Body of pancreas (tissue), 4 donors: ENCODE measurements around the gene CTDSP2. TPM values are rescaled to one million over a fixed set of nuclear protein-coding genes. Genes with fewer than 3 reads are reported as not detected.

Experiments used
- ATAC-seq: fragments of 150-250 bp; one replicate; pipeline ENCODE4 v1.9.1; 2016
- DNase-seq, 4 donors: peaks; one replicate each; pipeline ENCODE4 v3.0.0-alpha.2; 2019
- H3K27ac ChIP-seq, 4 donors: fragments of 200-600 bp; sonication (generic); 1 replicate in 3 of 4; 2 replicates in 1 of 4; pipeline versions ENCODE4 v1.5.1 to v1.6.1; 2016 to 2019; ENCODE audit warnings: mild to moderate bottlenecking in 1 of 4, mixed read lengths in 1 of 4, moderate library complexity in 1 of 4
- H3K27me3 ChIP-seq, 2 donors: fragments of 200-600 bp; sonication (generic); one replicate each; pipeline ENCODE4 v1.6.0; 2016; ENCODE audit warnings: mild to moderate bottlenecking in 1 of 2
- H3K36me3 ChIP-seq, 2 donors: fragments of 200-600 bp; sonication (generic); replicated peaks in 1 of 2; 2 replicates each; pipeline ENCODE4 v1.5.1; 2016; ENCODE audit warnings: low read depth in 2 of 2; ENCODE audit not compliant: insufficient read depth in 1 of 2
- H3K4me1 ChIP-seq: fragments of 200-600 bp; sonication (generic); one replicate; pipeline ENCODE4 v1.6.0; 2016
- H3K4me3 ChIP-seq, 2 donors: fragments of 200-600 bp; sonication (generic); 1 replicate in 1 of 2; 2 replicates in 1 of 2; pipeline ENCODE4 v1.5.1; 2016 to 2019
- H3K9me3 ChIP-seq, 3 donors: fragments of 200-600 bp; sonication (generic); 1 replicate in 2 of 3; 2 replicates in 1 of 3; pipeline ENCODE4 v1.5.1; 2016
- CTCF ChIP-seq, 7 experiments: fragments of 450-650 bp in 4 of 7; fragments of 200-600 bp in 3 of 7; sonication (generic) in 3 of 7; IDR thresholded peaks; one replicate each; pipeline ENCODE4 v1.5.1; 2016 to 2019; ENCODE audit warnings: antibody characterized with exemption in 7 of 7
- POLR2A ChIP-seq, 3 donors: fragments of 450-650 bp; IDR thresholded peaks; one replicate each; pipeline ENCODE4 v1.6.1; 2016; ENCODE audit warnings: antibody characterized with exemption in 3 of 3, mild to moderate bottlenecking in 2 of 3
- WGBS, 2 donors: methylation state at CpG; one replicate each; pipeline ENCODE4 v1.1.5; 2017; 5-methylcytosine and 5-hydroxymethylcytosine counted together
- intact Hi-C: fragments of 100-400 bp; cut with DNase I; formaldehyde crosslinking; loops from one replicate; pipeline ENCODE4 v1.15.1; 2023
- total RNA-seq, 2 donors: library from RNA; depleted of rRNA; stranded (reverse); fragments of >200 nt; gene quantifications; one replicate each; pipeline ENCODE4 v1.1.0, GENCODE V29; 2016

The CTDSP2 gene
- total RNA-seq, 2 donors from 2014 or later, result 82.1 to 125 TPM

GRCh38 chr12:57817261-57817989 lies 29.1 kb downstream of the CTDSP2 start:
- ATAC-seq, result no peak
- no peaks in the 10 kb centered on the region for H3K4me1 ChIP-seq
- WGBS, 2 donors, result 83 to 88% methylated on average over 8 of the region's 8 CpGs
- no peaks in the 10 kb centered on the region for H3K27me3 ChIP-seq
- H3K36me3 ChIP-seq, result peaks cover 0 to 10% of the 10 kb centered on the region in 2 donors
- DNase-seq, result no peak
- no peaks in the 10 kb centered on the region for H3K9me3 ChIP-seq
- no peak overlapping the region for H3K4me3 ChIP-seq
- intact Hi-C loops, result no loop called here
- TF ChIP-seq CTCF (IDR thresholded peaks at IDR 0.05) (no peak), POLR2A (IDR thresholded peaks at IDR 0.05) (no peak)
- H3K27ac ChIP-seq, result no peak overlapping the region

GRCh38 chr12:57816855-57817151 lies 29.7 kb downstream of the CTDSP2 start:
- DNase-seq (peak in 1 of 4 donors; percentile 54), ATAC-seq (peak; percentile 14)
- no peak for TF ChIP-seq POLR2A (IDR thresholded peaks at IDR 0.05)
- Histone ChIP-seq H3K36me3 (peaks cover 0 to 7% of the 10 kb centered on the region in 2 donors), H3K4me3 (no peak overlapping the region), H3K9me3 (no peaks in the 10 kb centered on the region), H3K27me3 (no peaks in the 10 kb centered on the region), H3K4me1 (no peaks in the 10 kb centered on the region), H3K27ac (no peak overlapping the region)
- WGBS, 2 donors, result 57 to 67% methylated on average over 5 of the region's 5 CpGs
- intact Hi-C loops, result no loop called here

- no peak overlapping the region for H3K4me3 ChIP-seq
- no peaks in the 10 kb centered on the region for H3K9me3 ChIP-seq
- peaks cover 0 to 3% of the 10 kb centered on the region in 2 donors for H3K36me3 ChIP-seq
- DNase-seq (no peak), ATAC-seq (no peak)
- H3K27ac ChIP-seq, result no peak overlapping the region
- H3K4me1 ChIP-seq, result no peaks in the 10 kb centered on the region
- intact Hi-C loops, result no loop called here
- no peak for TF ChIP-seq CTCF (IDR thresholded peaks at IDR 0.05)
- no peak for TF ChIP-seq POLR2A (IDR thresholded peaks at IDR 0.05)
- 21 to 22% methylated on average over 3 of the region's 3 CpGs for WGBS, 2 donors
- H3K27me3 ChIP-seq, result no peaks in the 10 kb centered on the region
Measured at GRCh38 chr12:57816001-57816854, 30.3 kb downstream of the CTDSP2 start.

DNA sequence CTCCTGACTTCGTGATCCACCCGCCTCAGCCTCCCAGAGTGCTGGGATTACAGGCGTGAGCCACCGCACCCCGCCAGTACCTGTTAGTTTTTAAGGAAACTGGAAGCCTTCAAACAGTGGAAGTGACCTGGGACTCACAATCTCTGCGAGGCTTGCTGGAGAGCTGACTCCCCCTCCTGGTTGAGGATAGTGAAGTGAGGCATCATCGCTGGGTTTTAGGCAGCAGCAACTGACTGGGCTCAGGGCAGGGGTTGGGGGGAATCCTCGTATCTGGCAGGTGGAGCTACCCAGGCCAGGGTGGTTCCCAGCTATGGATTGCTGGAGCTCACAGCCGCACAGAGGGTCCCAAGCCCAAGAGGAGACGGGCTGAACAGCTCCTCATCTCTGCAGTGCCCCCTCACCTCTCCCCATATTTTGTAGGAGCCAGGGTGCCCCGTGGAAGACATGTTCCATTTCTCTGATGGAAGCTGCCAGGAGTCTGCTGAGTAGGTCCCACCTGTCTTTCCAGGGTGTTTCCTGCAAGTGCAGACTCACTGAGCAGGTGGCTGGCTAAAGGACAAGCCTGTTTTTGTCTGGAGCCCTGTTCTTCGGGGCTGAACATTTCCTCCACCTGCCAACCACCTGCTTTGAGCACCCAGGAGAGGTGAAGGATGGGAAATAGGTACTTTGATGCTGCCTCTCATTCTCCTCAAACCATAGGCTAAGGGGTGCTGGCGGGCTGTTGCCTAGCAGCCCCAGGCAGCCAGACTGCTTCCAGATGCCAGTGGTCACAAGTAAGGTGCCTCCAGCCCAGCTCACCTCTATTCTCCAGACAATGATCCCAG lies 31.1 kb downstream of the CTDSP2 start:
- intact Hi-C loops, result no loop called here
- Histone ChIP-seq H3K9me3 (no peaks in the 10 kb centered on the region), H3K36me3 (no peaks in the 10 kb centered on the region), H3K4me1 (no peaks in the 10 kb centered on the region), H3K4me3 (no peak overlapping the region), H3K27ac (no peak overlapping the region), H3K27me3 (no peaks in the 10 kb centered on the region)
- no peak for DNase-seq
- ATAC-seq, result no peak
- 78 to 79% methylated on average over 8 to 13 of the region's 13 CpGs for WGBS, 2 donors
- TF ChIP-seq POLR2A (IDR thresholded peaks at IDR 0.05), result no peak
- TF ChIP-seq CTCF (IDR thresholded peaks at IDR 0.05), result no peak
